Common myeloid progenitor, CD34-positive (primary cell): ENCODE data around the gene TNFRSF14.
A peak's percentile ranks its signal among the peaks of the same experiment; 100 is the strongest.

Experiments used
- CTCF ChIA-PET: fragments of 350-600 bp; sonication (Branson Sonifier 250); formaldehyde crosslinking; loops from one replicate; lab custom pipeline; 2021; ENCODE audit warnings: antibody characterized with exemption; lab: Charles Lee
- POLR2A ChIA-PET: fragments of 350-600 bp; sonication (Branson Sonifier 250); formaldehyde crosslinking; loops from one replicate; lab custom pipeline; 2021; ENCODE audit warnings: antibody characterized with exemption; lab: Charles Lee
- DNase-seq, 3 donors: peaks; one replicate each; pipeline versions ENCODE4 v3.0.0 to v3.0.0-alpha.2; 2013
- H3K27ac ChIP-seq, 2 experiments: 1 replicate in 1 of 2; 2 replicates in 1 of 2; pipeline ENCODE4 v1.7.0; 2013; ENCODE audit warnings: inconsistent platforms in 2 of 2, low read length in 2 of 2, mild to moderate bottlenecking in 2 of 2, low read depth in 1 of 2, moderate library complexity in 1 of 2; ENCODE audit not compliant: severe bottlenecking in 2 of 2, insufficient read depth in 1 of 2, poor library complexity in 1 of 2
- H3K27me3 ChIP-seq, 5 experiments: replicated peaks in 2 of 5; 1 replicate in 3 of 5; 2 replicates in 2 of 5; pipeline versions ENCODE4 v1.6.1 to v1.7.0; 2013; ENCODE audit warnings: low read length in 4 of 5, mild to moderate bottlenecking in 2 of 5, moderate library complexity in 2 of 5, inconsistent platforms in 1 of 5; ENCODE audit not compliant: insufficient read depth in 5 of 5, control insufficient read depth in 4 of 5
- H3K36me3 ChIP-seq, 4 experiments: 1 replicate in 2 of 4; 2 replicates in 2 of 4; pipeline versions ENCODE4 v1.6.1 to v1.7.0; 2013; ENCODE audit warnings: low read length in 3 of 4, control low read depth in 1 of 4, mild to moderate bottlenecking in 1 of 4; ENCODE audit not compliant: control insufficient read depth in 4 of 4, insufficient read depth in 4 of 4
- H3K4me1 ChIP-seq, 4 experiments: 1 replicate in 3 of 4; 2 replicates in 1 of 4; pipeline versions ENCODE4 v1.6.1 to v1.7.1; 2013; ENCODE audit warnings: low read length in 3 of 4, mild to moderate bottlenecking in 3 of 4, control low read depth in 1 of 4, inconsistent platforms in 1 of 4, moderate library complexity in 1 of 4; ENCODE audit not compliant: control insufficient read depth in 4 of 4, insufficient read depth in 4 of 4; ENCODE audit errors: control extremely low read depth in 1 of 4
- H3K4me3 ChIP-seq, 7 experiments: 1 replicate in 4 of 7; 2 replicates in 3 of 7; pipeline versions ENCODE4 v1.5.1 to v1.7.0; 2013; ENCODE audit warnings: mild to moderate bottlenecking in 7 of 7, low read length in 6 of 7, moderate library complexity in 6 of 7, inconsistent platforms in 2 of 7, low read depth in 2 of 7, control low read depth in 1 of 7; ENCODE audit not compliant: insufficient read depth in 4 of 7, control insufficient read depth in 1 of 7; ENCODE audit errors: extremely low read depth in 1 of 7
- H3K9me3 ChIP-seq, 5 experiments: 1 replicate in 4 of 5; 2 replicates in 1 of 5; pipeline versions ENCODE4 v1.6.1 to v1.7.1; 2013; ENCODE audit warnings: low read length in 4 of 5, mild to moderate bottlenecking in 2 of 5, inconsistent platforms in 1 of 5, low read depth in 1 of 5, moderate library complexity in 1 of 5; ENCODE audit not compliant: control insufficient read depth in 4 of 5, insufficient read depth in 2 of 5; ENCODE audit errors: control extremely low read depth in 1 of 5
- WGBS: methylation state at CpG from one replicate; pipeline ENCODE4 v1.1.5; 2013; ENCODE audit not compliant: insufficient coverage; 5-methylcytosine and 5-hydroxymethylcytosine counted together

TNFRSF14 gene

DNA sequence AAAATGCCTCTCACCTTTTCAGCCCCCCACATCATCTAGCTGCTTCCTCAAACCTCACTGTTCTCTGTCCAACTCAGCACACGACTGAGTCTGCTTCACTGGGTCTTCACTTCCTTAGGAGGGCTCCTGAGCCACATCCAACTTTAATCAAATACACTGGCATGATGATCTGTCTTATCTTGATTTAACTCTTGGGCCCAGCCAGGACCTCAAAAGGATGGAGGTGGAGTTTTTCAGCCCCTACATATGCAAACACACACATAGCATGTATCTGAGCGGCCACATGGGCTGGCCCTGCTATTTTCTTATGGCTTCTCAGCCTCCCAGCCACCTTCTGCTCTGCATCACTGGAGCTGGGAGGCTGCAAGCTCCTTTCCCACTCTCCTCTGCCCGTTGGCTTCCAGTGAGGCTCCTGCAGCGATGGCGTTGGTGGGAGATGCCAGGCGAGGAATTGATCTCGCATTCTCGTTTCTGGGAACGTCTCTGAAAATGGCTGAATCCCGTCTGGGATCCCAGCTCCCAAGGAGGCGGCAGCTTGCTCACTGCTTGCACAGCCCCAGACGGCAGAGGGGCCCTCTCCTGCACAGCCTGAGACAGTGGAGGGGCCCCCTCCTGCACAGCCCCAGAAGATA, 28.6 kb downstream of the TNFRSF14 start:
- Histone ChIP-seq H3K27ac (peak overlapping the region; percentile 83 to 93), H3K9me3 (no peaks in the 10 kb centered on the region), H3K4me1 (peaks cover 4 to 44% (median 37%) of the 10 kb centered on the region in 4 experiments), H3K4me3 (peak overlapping the region in 6 of 7 experiments; percentile 42 to 86 (median 74)), H3K27me3 (no peaks in the 10 kb centered on the region), H3K36me3 (peaks cover 0 to 13% (median 5%) of the 10 kb centered on the region in 4 experiments)
- ChIA-PET CTCF (interaction anchor here (0.8 to 4.8 kb wide), 11 partner anchors 12 to 385 kb away, joined by 3 to 30 read pairs (median 6); partner anchors contain the start of gene TNFRSF14), POLR2A (interaction anchor here (0.8 to 2.4 kb wide), 4 partner anchors 29 to 56 kb away, joined by 3 to 51 read pairs (median 4); partner anchors contain the start of gene TNFRSF14)
- DNase-seq: peak in 2 of 3 donors; percentile 37 to 47
- WGBS: 21% methylated on average over 9 of the region's 12 CpGs

DNA sequence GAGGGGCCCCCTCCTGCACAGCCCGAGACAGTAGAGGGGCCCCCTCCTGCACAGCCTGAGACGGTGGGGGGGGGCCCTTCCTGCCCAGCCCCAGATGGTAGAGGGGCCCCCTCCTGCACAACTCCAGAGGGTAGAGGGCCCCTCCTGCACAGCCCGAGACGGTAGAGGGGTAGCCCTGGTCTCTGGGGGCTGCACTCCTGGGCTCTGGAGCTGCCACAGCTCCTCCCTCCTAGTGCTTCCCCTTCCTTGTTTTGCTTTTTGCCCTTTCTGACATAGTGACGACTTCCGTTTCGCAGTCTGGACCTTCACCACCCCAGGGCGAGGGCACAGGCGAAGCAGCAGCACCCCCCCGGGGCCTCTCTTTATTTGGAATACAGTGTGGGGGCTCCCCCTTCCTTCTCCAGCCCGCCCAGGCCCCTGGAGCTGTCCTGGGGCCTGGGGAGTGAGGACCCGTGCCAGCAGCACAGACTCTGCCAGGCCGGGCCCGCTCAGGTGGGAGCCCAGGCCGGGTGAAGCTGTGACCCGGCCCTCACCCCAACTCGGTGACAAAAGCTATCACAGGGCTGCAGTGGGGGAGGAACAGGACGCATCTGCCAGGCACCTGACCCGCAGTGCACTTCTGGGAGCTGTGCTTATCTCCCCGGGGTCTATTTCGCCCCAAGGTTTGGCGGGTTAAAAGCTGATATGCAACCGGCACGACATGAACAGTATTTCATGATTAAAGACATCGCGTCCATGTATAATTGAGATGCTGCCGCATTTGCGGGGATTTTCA, 29.3 kb downstream of the TNFRSF14 start:
- DNase-seq: peak; percentile 88 to 97 (median 95)
- H3K4me3 ChIP-seq: peak overlapping the region; percentile 42 to 86 (median 74)

GRCh38 chr1:2586154-2587070, 30.2 kb downstream of the TNFRSF14 start, which contains the start of gene PRXL2B:
TSS of gene PRXL2B (plus strand) at chr1:2586777. CDS start at chr1:2586886, 109 bp downstream.
- Histone ChIP-seq H3K9me3 (no peaks in the 10 kb centered on the region), H3K27me3 (no peaks in the 10 kb centered on the region), H3K27ac (peak within 1 kb of the TSS; percentile 83 to 93), H3K36me3 (peaks cover 0 to 13% (median 5%) of the 10 kb centered on the region in 4 experiments), H3K4me1 (peaks cover 4 to 44% (median 37%) of the 10 kb centered on the region in 4 experiments), H3K4me3 (peak within 1 kb of the TSS; percentile 52 to 86 (median 74))
- ChIA-PET POLR2A (interaction anchor here (0.7 to 2.4 kb wide), 4 partner anchors 28 to 1183 kb away, joined by 3 to 51 read pairs (median 5); partner anchors contain the start of genes PANK4 and TNFRSF14), CTCF (interaction anchor here (0.6 to 4.8 kb wide), 8 partner anchors 8 to 52 kb away, joined by 3 to 30 read pairs (median 6); partner anchors contain the start of gene TNFRSF14)
- DNase-seq: peak; percentile 97 to 98 (median 98)
- 0% methylated on average over 68 of the region's 107 CpGs for WGBS

More for the DNA sequence above, 29.3 kb downstream of the TNFRSF14 start:
- POLR2A ChIA-PET: interaction anchor here (0.7 to 2.4 kb wide), 8 partner anchors 24 to 1184 kb away, joined by 3 to 51 read pairs (median 4); partner anchors contain the start of genes PANK4 and TNFRSF14
- Histone ChIP-seq H3K27me3 (no peaks in the 10 kb centered on the region), H3K36me3 (peaks cover 0 to 13% (median 5%) of the 10 kb centered on the region in 4 experiments), H3K4me1 (peaks cover 4 to 44% (median 37%) of the 10 kb centered on the region in 4 experiments), H3K27ac (peak overlapping the region; percentile 83 to 93), H3K9me3 (no peaks in the 10 kb centered on the region)
- CTCF ChIA-PET: interaction anchor here (0.6 to 4.8 kb wide), 11 partner anchors 12 to 386 kb away, joined by 3 to 30 read pairs (median 6); partner anchors contain the start of gene TNFRSF14
- 0% methylated on average over 23 of the region's 28 CpGs for WGBS

GRCh38 chr1:2587071-2587859, 31.1 kb downstream of the TNFRSF14 start:
- no peak overlapping the region for H3K27ac ChIP-seq
- ChIA-PET POLR2A (no interaction called here), CTCF (interaction anchor here (0.6 to 2.5 kb wide), 3 partner anchors 9 to 51 kb away, joined by 3 to 7 read pairs (median 3); no protein-coding TSS in a partner anchor)
- no peak for DNase-seq
- WGBS: 7% methylated on average over 36 of the region's 52 CpGs
- peak overlapping the region; percentile 52 to 86 (median 74) for H3K4me3 ChIP-seq
- peaks cover 0 to 13% (median 5%) of the 10 kb centered on the region in 4 experiments for H3K36me3 ChIP-seq
- peaks cover 4 to 44% (median 36%) of the 10 kb centered on the region in 4 experiments for H3K4me1 ChIP-seq
- no peaks in the 10 kb centered on the region for H3K27me3 ChIP-seq
- H3K9me3 ChIP-seq: no peaks in the 10 kb centered on the region

DNA sequence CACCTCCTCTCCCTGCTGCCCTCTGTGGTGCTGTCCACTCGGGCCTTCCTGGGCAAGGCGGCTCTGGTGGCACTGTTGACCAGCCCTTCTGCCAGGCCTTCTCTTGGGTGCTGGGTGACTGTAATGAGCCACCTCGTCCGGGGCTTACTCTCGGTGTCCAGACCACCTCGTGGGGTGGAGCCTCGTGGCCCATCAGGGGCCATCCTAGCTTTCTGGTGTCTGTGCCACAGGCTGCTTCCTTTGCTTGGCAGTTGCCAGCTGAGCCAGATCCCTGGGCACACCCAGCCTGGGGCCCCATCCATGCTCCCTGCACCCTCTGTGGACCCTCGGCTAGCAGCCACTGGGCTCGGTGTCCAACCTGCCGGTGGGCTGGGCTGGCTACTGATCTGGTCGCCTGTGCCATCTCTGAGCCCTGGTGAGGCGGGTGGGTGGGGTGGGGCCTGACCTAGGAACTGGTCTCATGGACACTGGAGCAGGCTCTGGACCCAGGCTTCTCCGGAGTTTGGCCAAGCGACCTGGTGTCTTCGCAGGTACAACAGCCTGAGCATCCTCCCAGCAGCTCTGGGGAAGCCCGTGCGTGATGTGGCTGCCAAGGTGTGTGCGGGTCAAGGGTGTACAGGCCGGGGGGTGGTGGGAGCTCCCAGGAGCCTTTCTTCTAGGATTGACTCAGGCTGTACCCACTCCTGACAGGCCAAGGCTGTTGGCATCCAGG, 31.8 kb downstream of the TNFRSF14 start:
- ChIA-PET CTCF (interaction anchor here (1.1 kb wide), 1 partner anchor 23 kb away, joined by 3 read pairs; no protein-coding TSS in a partner anchor), POLR2A (no interaction called here)

More for the DNA sequence above, 31.8 kb downstream of the TNFRSF14 start:
- Histone ChIP-seq H3K27me3 (no peaks in the 10 kb centered on the region), H3K9me3 (no peaks in the 10 kb centered on the region), H3K36me3 (peaks cover 0 to 13% (median 5%) of the 10 kb centered on the region in 4 experiments), H3K4me1 (peaks cover 4 to 41% (median 37%) of the 10 kb centered on the region in 4 experiments), H3K4me3 (peak overlapping the region in 3 of 7 experiments; percentile 10 to 74 (median 74)), H3K27ac (no peak overlapping the region)
- DNase-seq: no peak
- WGBS: 96% methylated on average over 19 of the region's 19 CpGs
